GM23338 (cell line): Measurements from ENCODE around the gene ZBTB42. TPM values are rescaled to one million over a fixed set of nuclear protein-coding genes. Genes with fewer than 3 reads are reported as not detected.

ENCODE experiments used
- ATAC-seq: fragments of 200-7000 bp; cut with Tn5 transposase; 3 replicates; pipeline ENCODE4 v1.9.1; 2020
- DNase-seq: peaks from one replicate; pipeline ENCODE4 v3.0.0-alpha.2; 2015; ENCODE audit warnings: low spot score
- H2AFZ ChIP-seq: fragments of 200-600 bp; sonication (generic); 2 replicates; pipeline ENCODE4 v1.8.0; 2016; ENCODE audit warnings: antibody characterized with exemption, mild to moderate bottlenecking, moderate library complexity
- H3F3A ChIP-seq: fragments of 200-600 bp; sonication (generic); replicated peaks from 2 replicates; pipeline ENCODE4 v1.8.0; 2017; ENCODE audit warnings: antibody characterized with exemption, mixed run types, low read depth
- H3K27ac ChIP-seq: fragments of 200-600 bp; sonication (generic); 2 replicates; pipeline ENCODE4 v1.6.1; 2016; ENCODE audit warnings: low read depth
- H3K27me3 ChIP-seq: fragments of 200-600 bp; sonication (generic); 2 replicates; pipeline ENCODE4 v1.8.0; 2016; ENCODE audit warnings: mild to moderate bottlenecking, mixed run types, moderate library complexity; ENCODE audit not compliant: insufficient read depth
- H3K36me3 ChIP-seq: fragments of 200-600 bp; sonication (generic); 2 replicates; pipeline ENCODE4 v1.8.0; 2016; ENCODE audit warnings: mild to moderate bottlenecking; ENCODE audit not compliant: insufficient read depth
- H3K4me1 ChIP-seq: fragments of 200-600 bp; sonication (generic); 2 replicates; pipeline ENCODE4 v1.8.0; 2016; ENCODE audit warnings: mild to moderate bottlenecking, moderate library complexity; ENCODE audit not compliant: insufficient read depth
- H3K4me2 ChIP-seq: fragments of 200-600 bp; sonication (generic); 2 replicates; pipeline ENCODE4 v1.7.1; 2017; ENCODE audit warnings: mixed run types
- H3K4me3 ChIP-seq: fragments of 200-600 bp; sonication (generic); 2 replicates; pipeline ENCODE4 v1.6.1; 2016; ENCODE audit warnings: mixed run types
- H3K79me2 ChIP-seq: fragments of 200-600 bp; sonication (generic); replicated peaks from 2 replicates; pipeline ENCODE4 v1.8.0; 2017; ENCODE audit warnings: mild to moderate bottlenecking; ENCODE audit not compliant: insufficient read depth
- H3K9me2 ChIP-seq: fragments of 200-600 bp; sonication (generic); 2 replicates; pipeline ENCODE4 v1.8.0; 2017; ENCODE audit not compliant: insufficient read depth
- H4K20me1 ChIP-seq: fragments of 200-600 bp; sonication (generic); replicated peaks from 2 replicates; pipeline ENCODE4 v1.8.0; 2017; ENCODE audit warnings: mild to moderate bottlenecking; ENCODE audit not compliant: insufficient read depth
- H3K27ac Mint-ChIP-seq: 2 replicates; pipeline ENCODE4 v1.8.0; 2020; ENCODE audit warnings: inconsistent platforms, mild to moderate bottlenecking, moderate library complexity, mixed read lengths
- H3K27me3 Mint-ChIP-seq: 3 replicates; pipeline ENCODE4 v1.8.0; 2022; ENCODE audit warnings: low read depth, mild to moderate bottlenecking, moderate library complexity, mixed read lengths, inconsistent platforms; ENCODE audit not compliant: insufficient read depth, poor library complexity
- H3K36me3 Mint-ChIP-seq: 3 replicates; pipeline ENCODE4 v1.8.0; 2021; ENCODE audit warnings: low read depth, mild to moderate bottlenecking, inconsistent platforms, moderate library complexity, mixed read lengths
- H3K4me1 Mint-ChIP-seq: 3 replicates; pipeline ENCODE4 v1.8.0; 2020; ENCODE audit warnings: mild to moderate bottlenecking, inconsistent platforms, mixed read lengths
- H3K4me3 Mint-ChIP-seq: 3 replicates; pipeline ENCODE4 v1.8.0; 2021; ENCODE audit warnings: moderate library complexity, mild to moderate bottlenecking, inconsistent platforms, mixed read lengths
- H3K9me3 Mint-ChIP-seq: 3 replicates; pipeline ENCODE4 v1.8.0; 2020; ENCODE audit warnings: moderate library complexity, mild to moderate bottlenecking, inconsistent platforms, mixed read lengths
- EZH2 ChIP-seq: fragments of 200-600 bp; sonication (generic); IDR thresholded peaks from one replicate; pipeline ENCODE4 v1.8.0; 2017; ENCODE audit warnings: antibody characterized with exemption, mild to moderate bottlenecking, low read depth; ENCODE audit not compliant: unreplicated experiment
- EZH2phosphoT487 ChIP-seq: fragments of 200-600 bp; sonication (generic); IDR thresholded peaks from one replicate; pipeline ENCODE4 v1.8.1; 2018; ENCODE audit warnings: antibody characterized with exemption; ENCODE audit not compliant: unreplicated experiment
- JUNB ChIP-seq: IDR thresholded peaks from one replicate; pipeline ENCODE4 v1.6.1; 2016; ENCODE audit warnings: antibody characterized with exemption; ENCODE audit not compliant: unreplicated experiment
- NANOG ChIP-seq: IDR thresholded peaks from 2 replicates; pipeline ENCODE4 v1.6.1; 2016; ENCODE audit warnings: antibody characterized with exemption, borderline replicate concordance
- POLR2AphosphoS5 ChIP-seq: IDR thresholded peaks from 2 replicates; pipeline ENCODE4 v1.6.1; 2016; ENCODE audit warnings: antibody characterized with exemption, low read depth
- STAT1 ChIP-seq: IDR thresholded peaks from one replicate; pipeline ENCODE4 v1.6.1; 2016; ENCODE audit warnings: antibody characterized with exemption; ENCODE audit not compliant: unreplicated experiment
- ZNF114 ChIP-seq: fragments of 250-450 bp; sonication (Bioruptor Pico); IDR thresholded peaks from 2 replicates; pipeline ENCODE4 v1.5.0; 2020; ENCODE audit warnings: mild to moderate bottlenecking, moderate library complexity
- ZNF331 ChIP-seq: fragments of 250-450 bp; sonication (Bioruptor Pico); IDR thresholded peaks from 2 replicates; pipeline ENCODE4 v1.5.0; 2020; ENCODE audit warnings: low read depth, mild to moderate bottlenecking, moderate library complexity
- polyA plus RNA-seq: library from polyadenylated mRNA; unstranded; fragments of >200 nt; fragmentation: Nextera tagmentation; extraction: Ambion mirVana; gene quantifications from 2 replicates; pipeline ENCODE4 v1.2.1, GENCODE V29; 2016
- total RNA-seq: library from RNA; depleted of rRNA; stranded (reverse); fragments of >200 nt; shearing (Covaris generic); gene quantifications from 2 replicates; pipeline ENCODE4 v1.2.3, GENCODE V29; 2014
- TF ChIP-seq, protein P1 (sequence below): fragments of 250-450 bp; sonication (Bioruptor Pico); IDR thresholded peaks from 2 replicates; pipeline ENCODE4 v1.5.0; 2020; ENCODE audit warnings: mild to moderate bottlenecking, moderate library complexity
- TF ChIP-seq, protein P2 (sequence below): IDR thresholded peaks from 2 replicates; pipeline ENCODE4 v1.6.1; 2016; ENCODE audit warnings: antibody characterized with exemption
- TF ChIP-seq, protein P3 (sequence below), 2 experiments: fragments of 200-600 bp in 1 of 2; sonication (generic) in 1 of 2; conservative IDR thresholded peaks; 2 replicates each; pipeline versions ENCODE4 v1.5.1 to v1.6.1; 2016 to 2017; ENCODE audit warnings: antibody characterized with exemption in 2 of 2, low read depth in 2 of 2, mild to moderate bottlenecking in 2 of 2, moderate library complexity in 1 of 2

The ZBTB42 gene
- total and polyA plus RNA-seq, 2 experiments from 2014 or later = 0.70 to 4.4 TPM

- TF ChIP-seq, protein P1, sequence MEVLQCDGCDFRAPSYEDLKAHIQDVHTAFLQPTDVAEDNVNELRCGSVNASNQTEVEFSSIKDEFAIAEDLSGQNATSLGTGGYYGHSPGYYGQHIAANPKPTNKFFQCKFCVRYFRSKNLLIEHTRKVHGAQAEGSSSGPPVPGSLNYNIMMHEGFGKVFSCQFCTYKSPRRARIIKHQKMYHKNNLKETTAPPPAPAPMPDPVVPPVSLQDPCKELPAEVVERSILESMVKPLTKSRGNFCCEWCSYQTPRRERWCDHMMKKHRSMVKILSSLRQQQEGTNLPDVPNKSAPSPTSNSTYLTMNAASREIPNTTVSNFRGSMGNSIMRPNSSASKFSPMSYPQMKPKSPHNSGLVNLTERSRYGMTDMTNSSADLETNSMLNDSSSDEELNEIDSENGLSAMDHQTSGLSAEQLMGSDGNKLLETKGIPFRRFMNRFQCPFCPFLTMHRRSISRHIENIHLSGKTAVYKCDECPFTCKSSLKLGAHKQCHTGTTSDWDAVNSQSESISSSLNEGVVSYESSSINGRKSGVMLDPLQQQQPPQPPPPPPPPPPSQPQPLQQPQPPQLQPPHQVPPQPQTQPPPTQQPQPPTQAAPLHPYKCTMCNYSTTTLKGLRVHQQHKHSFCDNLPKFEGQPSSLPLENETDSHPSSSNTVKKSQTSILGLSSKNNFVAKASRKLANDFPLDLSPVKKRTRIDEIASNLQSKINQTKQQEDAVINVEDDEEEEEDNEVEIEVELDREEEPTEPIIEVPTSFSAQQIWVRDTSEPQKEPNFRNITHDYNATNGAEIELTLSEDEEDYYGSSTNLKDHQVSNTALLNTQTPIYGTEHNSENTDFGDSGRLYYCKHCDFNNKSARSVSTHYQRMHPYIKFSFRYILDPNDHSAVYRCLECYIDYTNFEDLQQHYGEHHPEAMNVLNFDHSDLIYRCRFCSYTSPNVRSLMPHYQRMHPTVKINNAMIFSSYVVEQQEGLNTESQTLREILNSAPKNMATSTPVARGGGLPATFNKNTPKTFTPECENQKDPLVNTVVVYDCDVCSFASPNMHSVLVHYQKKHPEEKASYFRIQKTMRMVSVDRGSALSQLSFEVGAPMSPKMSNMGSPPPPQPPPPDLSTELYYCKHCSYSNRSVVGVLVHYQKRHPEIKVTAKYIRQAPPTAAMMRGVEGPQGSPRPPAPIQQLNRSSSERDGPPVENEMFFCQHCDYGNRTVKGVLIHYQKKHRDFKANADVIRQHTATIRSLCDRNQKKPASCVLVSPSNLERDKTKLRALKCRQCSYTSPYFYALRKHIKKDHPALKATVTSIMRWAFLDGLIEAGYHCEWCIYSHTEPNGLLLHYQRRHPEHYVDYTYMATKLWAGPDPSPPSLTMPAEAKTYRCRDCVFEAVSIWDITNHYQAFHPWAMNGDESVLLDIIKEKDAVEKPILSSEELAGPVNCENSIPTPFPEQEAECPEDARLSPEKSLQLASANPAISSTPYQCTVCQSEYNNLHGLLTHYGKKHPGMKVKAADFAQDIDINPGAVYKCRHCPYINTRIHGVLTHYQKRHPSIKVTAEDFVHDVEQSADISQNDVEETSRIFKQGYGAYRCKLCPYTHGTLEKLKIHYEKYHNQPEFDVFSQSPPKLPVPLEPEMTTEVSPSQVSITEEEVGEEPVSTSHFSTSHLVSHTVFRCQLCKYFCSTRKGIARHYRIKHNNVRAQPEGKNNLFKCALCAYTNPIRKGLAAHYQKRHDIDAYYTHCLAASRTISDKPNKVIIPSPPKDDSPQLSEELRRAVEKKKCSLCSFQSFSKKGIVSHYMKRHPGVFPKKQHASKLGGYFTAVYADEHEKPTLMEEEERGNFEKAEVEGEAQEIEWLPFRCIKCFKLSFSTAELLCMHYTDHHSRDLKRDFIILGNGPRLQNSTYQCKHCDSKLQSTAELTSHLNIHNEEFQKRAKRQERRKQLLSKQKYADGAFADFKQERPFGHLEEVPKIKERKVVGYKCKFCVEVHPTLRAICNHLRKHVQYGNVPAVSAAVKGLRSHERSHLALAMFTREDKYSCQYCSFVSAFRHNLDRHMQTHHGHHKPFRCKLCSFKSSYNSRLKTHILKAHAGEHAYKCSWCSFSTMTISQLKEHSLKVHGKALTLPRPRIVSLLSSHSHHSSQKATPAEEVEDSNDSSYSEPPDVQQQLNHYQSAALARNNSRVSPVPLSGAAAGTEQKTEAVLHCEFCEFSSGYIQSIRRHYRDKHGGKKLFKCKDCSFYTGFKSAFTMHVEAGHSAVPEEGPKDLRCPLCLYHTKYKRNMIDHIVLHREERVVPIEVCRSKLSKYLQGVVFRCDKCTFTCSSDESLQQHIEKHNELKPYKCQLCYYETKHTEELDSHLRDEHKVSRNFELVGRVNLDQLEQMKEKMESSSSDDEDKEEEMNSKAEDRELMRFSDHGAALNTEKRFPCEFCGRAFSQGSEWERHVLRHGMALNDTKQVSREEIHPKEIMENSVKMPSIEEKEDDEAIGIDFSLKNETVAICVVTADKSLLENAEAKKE (CRISPR knock-in tag) = no peak
- TF ChIP-seq POLR2AphosphoS5 = no peak
- TF ChIP-seq, protein P2, sequence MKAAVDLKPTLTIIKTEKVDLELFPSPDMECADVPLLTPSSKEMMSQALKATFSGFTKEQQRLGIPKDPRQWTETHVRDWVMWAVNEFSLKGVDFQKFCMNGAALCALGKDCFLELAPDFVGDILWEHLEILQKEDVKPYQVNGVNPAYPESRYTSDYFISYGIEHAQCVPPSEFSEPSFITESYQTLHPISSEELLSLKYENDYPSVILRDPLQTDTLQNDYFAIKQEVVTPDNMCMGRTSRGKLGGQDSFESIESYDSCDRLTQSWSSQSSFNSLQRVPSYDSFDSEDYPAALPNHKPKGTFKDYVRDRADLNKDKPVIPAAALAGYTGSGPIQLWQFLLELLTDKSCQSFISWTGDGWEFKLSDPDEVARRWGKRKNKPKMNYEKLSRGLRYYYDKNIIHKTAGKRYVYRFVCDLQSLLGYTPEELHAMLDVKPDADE = no peak
These were observed 21.2 kb downstream of the ZBTB42 start (continued) for GRCh38 chr14:104821971-104822608.

DNA sequence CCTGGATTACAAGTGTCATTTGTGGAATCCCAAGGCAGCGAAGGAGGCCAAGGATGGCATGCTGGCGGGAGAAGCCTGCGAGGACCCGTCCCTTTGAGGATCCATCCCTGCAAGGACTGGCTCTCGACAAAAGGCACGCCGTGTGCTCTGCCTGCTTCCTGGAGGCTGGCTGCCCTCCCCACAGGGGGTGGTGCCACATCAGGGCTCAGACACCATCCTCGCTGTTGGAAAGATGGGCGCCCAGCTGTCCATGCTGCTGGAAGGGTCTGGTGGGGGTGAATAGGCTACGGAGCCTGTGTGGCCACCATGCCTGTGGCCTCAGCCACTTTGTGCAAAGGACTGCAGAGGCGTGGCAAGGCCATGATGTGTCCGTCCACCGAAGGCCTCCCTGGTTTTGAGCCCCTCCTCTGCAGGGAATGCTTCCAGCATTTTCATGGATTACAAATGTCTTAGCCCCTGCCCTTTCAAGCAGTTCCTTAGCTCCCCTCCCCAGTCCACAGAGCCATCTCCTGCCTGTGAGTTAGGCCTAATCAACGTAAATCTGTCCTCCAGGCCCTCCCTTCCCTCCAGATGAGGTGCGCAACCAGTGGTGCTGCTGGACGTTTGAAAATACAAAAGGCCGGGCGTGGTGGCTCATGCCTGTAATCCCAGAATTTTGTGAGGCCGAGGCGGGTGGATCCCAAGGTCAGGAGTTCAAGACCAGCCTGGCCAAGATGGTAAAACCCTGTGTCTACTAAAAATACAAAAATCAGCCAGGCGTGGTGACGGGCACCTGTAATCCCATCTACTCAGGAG lies 22.1 kb downstream of the ZBTB42 start:
- no peak overlapping the region for H3K4me3 Mint-ChIP-seq
- H3K4me2 ChIP-seq = no peak overlapping the region
- no peaks in the 10 kb centered on the region for H4K20me1 ChIP-seq
- DNase-seq = no peak
- H3K27me3 Mint-ChIP-seq = peaks cover 51% of the 10 kb centered on the region
- H3F3A ChIP-seq = no peaks in the 10 kb centered on the region
- no peaks in the 10 kb centered on the region for H3K79me2 ChIP-seq
- H3K4me3 ChIP-seq = no peak overlapping the region
- H3K4me1 ChIP-seq = peaks cover 7% of the 10 kb centered on the region; the same call in 1 of the 2 replicates
- peaks cover 26% of the 10 kb centered on the region for H3K27me3 ChIP-seq
- peaks cover 14% of the 10 kb centered on the region for H3K36me3 Mint-ChIP-seq
- no peaks in the 10 kb centered on the region; the same call in 1 of the 2 replicates for H3K36me3 ChIP-seq
- no peak overlapping the region for H3K27ac Mint-ChIP-seq
- H3K4me1 Mint-ChIP-seq = peaks cover 13% of the 10 kb centered on the region
- H3K9me3 Mint-ChIP-seq = peaks cover 19% of the 10 kb centered on the region
- no peak overlapping the region for H3K27ac ChIP-seq
- H3K9me2 ChIP-seq = peaks cover 17% of the 10 kb centered on the region
- no peak overlapping the region for H2AFZ ChIP-seq
- ATAC-seq = no peak
- TF ChIP-seq NANOG (no peak), ZNF114 (CRISPR knock-in tag) (no peak), EZH2 (no peak), STAT1 (no peak), POLR2AphosphoS5 (no peak), ZNF331 (no peak), EZH2phosphoT487 (no peak), JUNB (no peak)
- TF ChIP-seq, protein P3, sequence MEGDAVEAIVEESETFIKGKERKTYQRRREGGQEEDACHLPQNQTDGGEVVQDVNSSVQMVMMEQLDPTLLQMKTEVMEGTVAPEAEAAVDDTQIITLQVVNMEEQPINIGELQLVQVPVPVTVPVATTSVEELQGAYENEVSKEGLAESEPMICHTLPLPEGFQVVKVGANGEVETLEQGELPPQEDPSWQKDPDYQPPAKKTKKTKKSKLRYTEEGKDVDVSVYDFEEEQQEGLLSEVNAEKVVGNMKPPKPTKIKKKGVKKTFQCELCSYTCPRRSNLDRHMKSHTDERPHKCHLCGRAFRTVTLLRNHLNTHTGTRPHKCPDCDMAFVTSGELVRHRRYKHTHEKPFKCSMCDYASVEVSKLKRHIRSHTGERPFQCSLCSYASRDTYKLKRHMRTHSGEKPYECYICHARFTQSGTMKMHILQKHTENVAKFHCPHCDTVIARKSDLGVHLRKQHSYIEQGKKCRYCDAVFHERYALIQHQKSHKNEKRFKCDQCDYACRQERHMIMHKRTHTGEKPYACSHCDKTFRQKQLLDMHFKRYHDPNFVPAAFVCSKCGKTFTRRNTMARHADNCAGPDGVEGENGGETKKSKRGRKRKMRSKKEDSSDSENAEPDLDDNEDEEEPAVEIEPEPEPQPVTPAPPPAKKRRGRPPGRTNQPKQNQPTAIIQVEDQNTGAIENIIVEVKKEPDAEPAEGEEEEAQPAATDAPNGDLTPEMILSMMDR (conservative IDR thresholded peaks at IDR 0.05; ENCODE audit: low read depth in 2 of 2) = no peak
